IMR-90 (cell line): Measurements from ENCODE around the gene ABLIM3. TPM values are rescaled to one million over a fixed set of nuclear protein-coding genes. Genes with fewer than 3 reads are reported as not detected.

ENCODE experiments used
- ATAC-seq: fragments of 200-7000 bp; cut with Tn5 transposase; 2 replicates; pipeline ENCODE4 v1.9.1; 2020; ENCODE audit warnings: low read depth, mild to moderate bottlenecking, moderate library complexity
- BruUV-seq: library from RNA; stranded (reverse); fragments of 400-500 nt; replicated peaks from 2 replicates; lab custom pipeline; 2021; lab: Mats Ljungman, UMichigan
- CTCF ChIA-PET: fragments of 300-600 bp; formaldehyde crosslinking; extraction: SDS; loops from one replicate; lab custom pipeline; 2021; ENCODE audit warnings: antibody characterized with exemption; lab: Yijun Ruan, JAX
- POLR2A ChIA-PET: fragments of 300-600 bp; sonication (Branson Sonifier 250); formaldehyde crosslinking; loops from one replicate; lab custom pipeline; 2022; ENCODE audit warnings: antibody characterized with exemption; ENCODE audit not compliant: unreplicated experiment; lab: Charles Lee
- DNase-seq: peaks from one replicate; pipeline ENCODE4 v3.0.0; 2013
- H2AFZ ChIP-seq: replicated peaks from 2 replicates; pipeline ENCODE3; 2013; ENCODE audit warnings: low read length, mild to moderate bottlenecking; ENCODE audit not compliant: poor library complexity
- H2AK5ac ChIP-seq: 2 replicates; pipeline ENCODE4 v1.6.1; 2013; ENCODE audit warnings: low read depth, low read length, inconsistent platforms
- H2AK9ac ChIP-seq: replicated peaks from 2 replicates; pipeline ENCODE3; 2013; ENCODE audit warnings: mild to moderate bottlenecking, low read depth, low read length, moderate library complexity; ENCODE audit not compliant: poor library complexity
- H2BK120ac ChIP-seq: 2 replicates; pipeline ENCODE4 v1.6.1; 2013; ENCODE audit warnings: low read depth, low read length, inconsistent platforms
- H2BK15ac ChIP-seq: 3 replicates; pipeline ENCODE4 v1.6.1; 2013; ENCODE audit warnings: low read depth, low read length, inconsistent platforms
- H2BK20ac ChIP-seq: 2 replicates; pipeline ENCODE4 v1.6.1; 2013; ENCODE audit warnings: low read depth, mild to moderate bottlenecking, inconsistent platforms, low read length, moderate library complexity
- H2BK5ac ChIP-seq: 2 replicates; pipeline ENCODE4 v1.6.1; 2013; ENCODE audit warnings: mild to moderate bottlenecking, low read depth, low read length, inconsistent platforms; ENCODE audit not compliant: poor library complexity, severe bottlenecking
- H3K14ac ChIP-seq: replicated peaks from 2 replicates; pipeline ENCODE4 v1.6.1; 2013; ENCODE audit warnings: low read depth, low read length, inconsistent platforms
- H3K18ac ChIP-seq: 2 replicates; pipeline ENCODE4 v1.6.1; 2013; ENCODE audit warnings: low read depth, low read length, control low read depth
- H3K23ac ChIP-seq: 2 replicates; pipeline ENCODE4 v1.6.1; 2013; ENCODE audit warnings: low read depth, low read length, inconsistent platforms
- H3K27ac ChIP-seq: 2 replicates; pipeline ENCODE4 v1.5.1; 2013; ENCODE audit warnings: mild to moderate bottlenecking, control low read depth, low read length; ENCODE audit not compliant: insufficient read depth
- H3K27me3 ChIP-seq: 2 replicates; pipeline ENCODE4 v1.6.1; 2013; ENCODE audit warnings: low read length; ENCODE audit not compliant: control insufficient read depth, insufficient read depth
- H3K36me3 ChIP-seq: 2 replicates; pipeline ENCODE4 v1.6.1; 2013; ENCODE audit warnings: low read length, mixed read lengths; ENCODE audit not compliant: control insufficient read depth, insufficient read depth
- H3K4ac ChIP-seq: 2 replicates; pipeline ENCODE4 v1.6.1; 2013; ENCODE audit warnings: low read depth, low read length, inconsistent platforms
- H3K4me1 ChIP-seq: 2 replicates; pipeline ENCODE4 v1.6.1; 2013; ENCODE audit warnings: low read length, mixed read lengths; ENCODE audit not compliant: control insufficient read depth, insufficient read depth
- H3K4me2 ChIP-seq: 2 replicates; pipeline ENCODE4 v1.6.1; 2013; ENCODE audit warnings: low read depth, mild to moderate bottlenecking, control low read depth, low read length, moderate library complexity
- H3K4me3 ChIP-seq: 2 replicates; pipeline ENCODE4 v1.5.1; 2013; ENCODE audit warnings: low read depth, mild to moderate bottlenecking, control low read depth, low read length, moderate library complexity; ENCODE audit not compliant: insufficient read depth
- H3K56ac ChIP-seq: 2 replicates; pipeline ENCODE4 v1.6.1; 2013; ENCODE audit warnings: low read length, inconsistent platforms; ENCODE audit not compliant: insufficient read depth; ENCODE audit errors: extremely low read depth
- H3K79me1 ChIP-seq, 2 experiments: 2 replicates each; pipeline ENCODE4 v1.6.1; 2013; ENCODE audit warnings: low read length in 2 of 2, inconsistent platforms in 1 of 2, low read depth in 1 of 2
- H3K9ac ChIP-seq: 2 replicates; pipeline ENCODE4 v1.6.1; 2013; ENCODE audit warnings: low read depth, low read length, control low read depth
- H3K9me1 ChIP-seq: 2 replicates; pipeline ENCODE4 v1.6.1; 2013; ENCODE audit warnings: low read length, inconsistent platforms; ENCODE audit not compliant: insufficient read depth
- H3K9me3 ChIP-seq: 2 replicates; pipeline ENCODE4 v1.6.1; 2013; ENCODE audit warnings: low read length; ENCODE audit not compliant: control insufficient read depth, insufficient read depth
- H4K20me1 ChIP-seq: 2 replicates; pipeline ENCODE4 v1.6.1; 2013; ENCODE audit warnings: low read length, inconsistent platforms; ENCODE audit not compliant: insufficient read depth
- H4K5ac ChIP-seq: 2 replicates; pipeline ENCODE4 v1.6.1; 2013; ENCODE audit warnings: mild to moderate bottlenecking, low read depth, low read length, control low read depth
- H4K8ac ChIP-seq, 2 experiments: 2 replicates each; pipeline ENCODE4 v1.6.1; 2013; ENCODE audit warnings: low read depth in 2 of 2, low read length in 2 of 2, control low read depth in 1 of 2, inconsistent platforms in 1 of 2
- H4K91ac ChIP-seq: 2 replicates; pipeline ENCODE4 v1.6.1; 2013; ENCODE audit warnings: low read depth, low read length, inconsistent platforms; ENCODE audit not compliant: insufficient read depth
- BHLHE40 ChIP-seq: fragments of 150-350 bp; IDR thresholded peaks from 2 replicates; pipeline ENCODE4 v1.6.1; 2016; ENCODE audit warnings: mild to moderate bottlenecking, low read depth, low read length
- CEBPB ChIP-seq: IDR thresholded peaks from 2 replicates; pipeline ENCODE4 v1.6.1; 2012; ENCODE audit warnings: low read depth, low read length, improper control_type of control experiment
- CHD1 ChIP-seq: IDR thresholded peaks from 2 replicates; pipeline ENCODE4 v1.6.1; 2012; ENCODE audit warnings: low read depth, low read length, improper control_type of control experiment
- CTCF ChIP-seq: conservative IDR thresholded peaks from 2 replicates; pipeline ENCODE4 v1.5.1; 2012; ENCODE audit warnings: mild to moderate bottlenecking, low read depth, low read length, improper control_type of control experiment
- ELK1 ChIP-seq: fragments of 150-350 bp; IDR thresholded peaks from 2 replicates; pipeline ENCODE4 v1.6.1; 2016; ENCODE audit warnings: low read depth, mild to moderate bottlenecking, low read length, moderate library complexity, borderline replicate concordance
- FOS ChIP-seq: fragments of 150-350 bp; IDR thresholded peaks from 2 replicates; pipeline ENCODE4 v1.6.1; 2016; ENCODE audit warnings: low read depth, low read length
- MAFK ChIP-seq: IDR thresholded peaks from 2 replicates; pipeline ENCODE4 v1.6.1; 2012; ENCODE audit warnings: low read depth, low read length, improper control_type of control experiment
- MAZ ChIP-seq: IDR thresholded peaks from 2 replicates; pipeline ENCODE4 v1.6.1; 2012; ENCODE audit warnings: low read depth, mild to moderate bottlenecking, low read length, improper control_type of control experiment, moderate library complexity, borderline replicate concordance
- NFE2L2 ChIP-seq: fragments of 150-350 bp; IDR thresholded peaks from 2 replicates; pipeline ENCODE4 v1.6.1; 2016; ENCODE audit warnings: low read depth, mild to moderate bottlenecking, low read length
- POLR2A ChIP-seq: IDR thresholded peaks from 2 replicates; pipeline ENCODE4 v1.6.1; 2012; ENCODE audit warnings: mild to moderate bottlenecking, low read depth, low read length
- RAD21 ChIP-seq: IDR thresholded peaks from 2 replicates; pipeline ENCODE4 v1.6.1; 2012; ENCODE audit warnings: low read length, improper control_type of control experiment
- RCOR1 ChIP-seq: IDR thresholded peaks from 2 replicates; pipeline ENCODE4 v1.6.1; 2012; ENCODE audit warnings: mild to moderate bottlenecking, low read length, improper control_type of control experiment; ENCODE audit not compliant: insufficient replicate concordance
- RFX5 ChIP-seq: IDR thresholded peaks from 2 replicates; pipeline ENCODE4 v1.8.0; 2012; ENCODE audit warnings: low read depth, mild to moderate bottlenecking, low read length, moderate library complexity
- SMC3 ChIP-seq: fragments of 150-350 bp; IDR thresholded peaks from 2 replicates; pipeline ENCODE4 v1.6.1; 2016; ENCODE audit warnings: low read depth, mild to moderate bottlenecking, antibody characterized with exemption, low read length, moderate library complexity
- USF2 ChIP-seq: fragments of 150-350 bp; IDR thresholded peaks from 2 replicates; pipeline ENCODE4 v1.6.1; 2017; ENCODE audit warnings: mild to moderate bottlenecking, antibody characterized with exemption, low read length, low read depth
- WGBS, 2 experiments: methylation state at CpG; one replicate each; pipeline versions ENCODE4 v1.1.5 to v1.1.7; 2013; ENCODE audit warnings: missing lambda C conversion rate in 2 of 2; ENCODE audit not compliant: insufficient read length in 1 of 2; ENCODE audit errors: extremely low coverage in 2 of 2; 5-methylcytosine and 5-hydroxymethylcytosine counted together
- dilution Hi-C: fragments of 300-500 bp; cut with HindIII; formaldehyde crosslinking; loops from one replicate; pipeline ENCODE4 v1.14.3; 2018; ENCODE audit warnings: low sequenced_read_pairs; ENCODE audit not compliant: unreplicated experiment
- in situ Hi-C: fragments of 300-500 bp; cut with MboI; formaldehyde crosslinking; loops from 3 replicates; pipeline ENCODE4 v1.14.3; 2019; ENCODE audit warnings: low sequenced_read_pairs, inconsistent platforms, mixed read lengths
- intact Hi-C: fragments of 100-400 bp; cut with micrococcal nuclease; formaldehyde crosslinking; loops from 2 replicates; pipeline ENCODE4 v1.10.0; 2022
- polyA plus RNA-seq, 3 experiments: library from polyadenylated mRNA; depleted of rRNA; stranded (reverse); fragments of >200 nt; gene quantifications; 2 replicates each; pipeline ENCODE4 v1.2.3, GENCODE V29; 2012; ENCODE audit warnings: low replicate concordance in 1 of 3
- total RNA-seq: library from RNA; depleted of rRNA; stranded (reverse); fragments of >200 nt; gene quantifications from 2 replicates; pipeline ENCODE4 v1.2.3, GENCODE V29; 2012

Gene ABLIM3
- total and polyA plus RNA-seq, 2 of the 4 experiments (the other 2 are of a cell fraction), result 33.3 to 69.9 TPM

GRCh38 chr5:149156435-149157083 lies 15.3 kb downstream of the ABLIM3 start:
- Histone ChIP-seq H3K14ac (no peak overlapping the region), H4K8ac (no peak overlapping the region), H3K23ac (no peak overlapping the region), H3K27me3 (no peaks in the 10 kb centered on the region), H3K4me2 (peak overlapping the region; percentile 23; the same call in 1 of the 2 replicates), H3K27ac (no peak overlapping the region), H3K4me1 (peaks cover 32% of the 10 kb centered on the region), H2BK15ac (peak overlapping the region; percentile 14; the same call in 1 of the 3 replicates), H3K4ac (peak overlapping the region; percentile 38; the same call in 1 of the 2 replicates), H3K9me1 (peaks cover 38% of the 10 kb centered on the region), H2BK5ac (no peak overlapping the region), H3K36me3 (no peaks in the 10 kb centered on the region), H4K5ac (no peak overlapping the region), H2BK120ac (peak overlapping the region; percentile 9; the same call in 1 of the 2 replicates), H3K18ac (peak overlapping the region; percentile 54; the same call in 1 of the 2 replicates), H2BK20ac (peak overlapping the region; percentile 29; the same call in 1 of the 2 replicates), H4K20me1 (no peaks in the 10 kb centered on the region), H4K91ac (0 out of 2 replicates have a peak overlapping the region, but pooled peaks have one; percentile 35), H3K56ac (no peak overlapping the region), H3K79me1 (peaks cover 59 to 88% of the 10 kb centered on the region in 2 experiments), H3K9me3 (no peaks in the 10 kb centered on the region), H3K9ac (no peak overlapping the region), H2AK9ac (no peak overlapping the region), H2AK5ac (peak overlapping the region; percentile 36; the same call in 1 of the 2 replicates), H2AFZ (no peak overlapping the region), H3K4me3 (no peak overlapping the region)
- no CpG with 5 or more reads among the region's 4 CpGs for WGBS, 2 experiments
- dilution Hi-C loops, result no loop called here
- in situ Hi-C loops, result loop anchor here (25.0 kb wide), 1 partner anchor 406 kb away; the partner anchor contains the start of gene CSNK1A1
- DNase-seq (peak; percentile 52), ATAC-seq (no peak)
- BruUV-seq, result no TSS peak
- POLR2A ChIA-PET, result no interaction called here
- intact Hi-C loops, result no loop called here
- CTCF ChIA-PET, result interaction anchor here (1.1 kb wide), 1 partner anchor 13 kb away, joined by 3 read pairs; no protein-coding TSS in a partner anchor
- no peak for TF ChIP-seq CTCF
- no peak for TF ChIP-seq MAFK
- no peak for TF ChIP-seq RAD21
- no peak for TF ChIP-seq CHD1
- no peak for TF ChIP-seq RCOR1
- no peak for TF ChIP-seq POLR2A
- no peak for TF ChIP-seq NFE2L2
- TF ChIP-seq BHLHE40, result no peak
- no peak for TF ChIP-seq ELK1
- TF ChIP-seq MAZ, result no peak
- TF ChIP-seq RFX5, result no peak
- TF ChIP-seq USF2, result no peak
- no peak for TF ChIP-seq SMC3
- TF ChIP-seq CEBPB, result no peak
- TF ChIP-seq FOS, result no peak
